GM18870 (cell line): ENCODE results near the gene NOL11.
"Not testable (repeated sequence)": the region's sequence is repeated elsewhere in the genome, so short reads cannot be mapped to it uniquely, and the experiment has no call there.

Source experiments
- ATAC-seq: cut with Tn5 transposase; IDR thresholded peaks from one replicate; pipeline ENCODE4 v1.9.1; 2021; ENCODE audit warnings: moderate library complexity; ENCODE audit not compliant: unreplicated experiment

NOL11 gene

GRCh38 chr17:67717624-67718324 lies at the start of gene NOL11:
Gene NOL11, plus strand, starts transcription at chr17:67717936. Its CDS starts 12 bp downstream, at chr17:67717948.
- ATAC-seq = peak; percentile 91

- no peak for ATAC-seq
These were observed 46.2 kb upstream of the NOL11 start for GRCh38 chr17:67671493-67671892.

GRCh38 chr17:67672592-67673335 lies 45.0 kb upstream of the NOL11 start:
- no peak for ATAC-seq

GRCh38 chr17:67675481-67675880 lies 42.3 kb upstream of the NOL11 start:
- ATAC-seq = no peak

GRCh38 chr17:67676305-67676704 lies 41.4 kb upstream of the NOL11 start:
- no peak for ATAC-seq

GRCh38 chr17:67678414-67678813 lies 39.3 kb upstream of the NOL11 start:
- no peak for ATAC-seq

- no peak for ATAC-seq
These were observed 38.5 kb upstream of the NOL11 start for GRCh38 chr17:67679225-67679624.

- no peak for ATAC-seq
These were observed 38.0 kb upstream of the NOL11 start for GRCh38 chr17:67679721-67680120.

- no peak for ATAC-seq
These were observed 37.1 kb upstream of the NOL11 start for GRCh38 chr17:67680445-67681224.

GRCh38 chr17:67682196-67682595 lies 35.5 kb upstream of the NOL11 start:
- ATAC-seq = no peak

- no peak for ATAC-seq
These were observed 32.4 kb upstream of the NOL11 start for GRCh38 chr17:67685351-67685750.

- ATAC-seq = no peak
These were observed 31.5 kb upstream of the NOL11 start for GRCh38 chr17:67686241-67686640.

GRCh38 chr17:67687511-67687910 lies 30.2 kb upstream of the NOL11 start:
- ATAC-seq = no peak

GRCh38 chr17:67689534-67690177 lies 28.1 kb upstream of the NOL11 start:
- ATAC-seq = no peak

- ATAC-seq = no peak
These were observed 23.9 kb upstream of the NOL11 start for GRCh38 chr17:67693811-67694210.

- ATAC-seq = no peak
These were observed 21.4 kb upstream of the NOL11 start for GRCh38 chr17:67696347-67696746.

GRCh38 chr17:67696853-67697498 lies 20.8 kb upstream of the NOL11 start:
- ATAC-seq = no peak

- ATAC-seq = no peak
These were observed 17.6 kb upstream of the NOL11 start for GRCh38 chr17:67700037-67700724.

GRCh38 chr17:67700725-67701119 lies 17.0 kb upstream of the NOL11 start:
- no peak for ATAC-seq

GRCh38 chr17:67702861-67703260 lies 14.9 kb upstream of the NOL11 start:
- ATAC-seq = not testable (repeated sequence)
